GM18868 (cell line): ENCODE results near the gene HCFC1R1.
"Not testable (repeated sequence)": the region's sequence is repeated elsewhere in the genome, so short reads cannot be mapped to it uniquely, and the experiment has no call there.

ENCODE experiments used
- ATAC-seq: cut with Tn5 transposase; IDR thresholded peaks from one replicate; pipeline ENCODE4 v1.9.1; 2021; ENCODE audit warnings: mild to moderate bottlenecking, moderate library complexity; ENCODE audit not compliant: unreplicated experiment

The HCFC1R1 gene

DNA sequence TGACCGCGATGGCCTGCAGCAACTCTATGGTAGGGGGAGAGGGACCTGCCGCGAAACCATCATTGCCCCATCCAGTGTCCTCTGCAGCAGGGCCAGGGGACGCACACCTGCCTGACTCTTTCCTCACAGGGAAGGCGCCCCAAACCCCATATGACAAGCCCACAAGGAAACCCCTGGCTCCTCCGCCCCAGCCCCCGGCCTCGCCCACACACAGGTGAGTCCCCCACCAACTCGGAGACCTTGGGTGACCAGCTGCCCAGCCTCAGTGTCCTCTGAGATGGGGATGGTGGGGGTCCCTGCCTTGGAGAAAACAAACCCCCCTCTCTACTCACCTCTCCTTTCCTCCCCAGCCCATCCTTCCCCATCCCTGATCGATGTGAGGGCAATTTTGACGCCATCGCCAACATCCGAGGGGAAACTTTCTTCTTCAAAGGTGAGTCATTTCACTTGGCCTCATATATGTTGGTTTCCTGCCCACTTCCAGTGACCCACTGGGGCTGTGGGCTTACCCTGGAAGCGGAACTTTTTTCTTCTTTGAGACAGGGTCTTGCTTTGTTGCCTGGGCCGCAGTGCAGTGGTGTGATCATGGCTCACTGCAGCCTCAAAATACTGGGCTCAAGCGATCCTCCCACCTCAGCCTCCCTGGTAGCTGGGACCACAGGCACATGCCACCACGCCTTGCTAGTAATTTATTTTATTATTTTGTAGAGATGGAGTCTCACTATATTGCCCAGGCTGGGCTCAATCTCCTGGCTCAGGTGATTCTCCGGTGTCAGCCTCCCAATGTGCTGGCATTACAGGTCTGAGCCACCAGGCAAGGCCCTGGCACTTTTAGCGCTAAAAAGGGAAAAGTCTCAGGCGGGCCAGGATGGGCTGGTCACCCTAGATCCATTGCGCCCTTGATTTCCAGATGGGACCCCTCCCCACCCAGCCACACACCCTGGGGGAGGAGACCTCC, 33.7 kb upstream of the HCFC1R1 start:
- no peak for ATAC-seq

DNA sequence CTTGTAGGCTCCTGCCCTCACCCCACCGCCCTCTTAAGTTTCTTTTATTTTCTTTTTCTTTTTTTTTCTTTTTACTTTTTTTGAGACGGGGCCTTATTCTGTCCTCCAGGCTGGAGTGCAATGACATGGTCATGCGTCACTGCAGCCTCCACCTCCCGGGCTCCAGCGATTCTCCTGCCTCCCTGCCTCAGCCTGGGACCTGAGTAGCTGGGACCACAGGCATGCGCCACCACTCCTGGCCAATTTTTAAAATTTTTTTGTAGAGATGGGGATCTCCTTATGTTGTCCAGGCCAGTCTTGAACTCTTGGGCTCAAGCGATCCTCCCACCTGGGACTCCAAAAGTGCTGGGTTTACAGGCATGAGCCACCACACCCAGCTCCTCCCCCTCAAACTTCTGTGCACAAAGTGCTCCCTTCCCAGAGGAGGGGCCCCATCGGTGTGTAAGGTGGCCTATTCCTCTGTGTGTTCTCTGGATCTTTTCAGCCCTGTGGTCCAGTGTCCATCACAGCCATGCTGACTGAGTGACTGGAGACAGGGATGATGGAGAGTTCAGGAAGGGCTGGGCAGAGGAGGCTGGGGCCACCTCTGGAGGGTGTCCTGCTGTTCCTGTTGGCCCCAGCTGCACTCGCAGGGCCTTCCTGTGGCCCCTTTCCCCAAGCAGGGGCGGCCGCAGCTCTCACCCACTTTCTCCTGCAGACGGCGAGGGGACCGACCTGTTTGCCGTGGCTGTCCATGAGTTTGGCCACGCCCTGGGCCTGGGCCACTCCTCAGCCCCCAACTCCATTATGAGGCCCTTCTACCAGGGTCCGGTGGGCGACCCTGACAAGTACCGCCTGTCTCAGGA, 32.8 kb upstream of the HCFC1R1 start:
- no peak for ATAC-seq

DNA sequence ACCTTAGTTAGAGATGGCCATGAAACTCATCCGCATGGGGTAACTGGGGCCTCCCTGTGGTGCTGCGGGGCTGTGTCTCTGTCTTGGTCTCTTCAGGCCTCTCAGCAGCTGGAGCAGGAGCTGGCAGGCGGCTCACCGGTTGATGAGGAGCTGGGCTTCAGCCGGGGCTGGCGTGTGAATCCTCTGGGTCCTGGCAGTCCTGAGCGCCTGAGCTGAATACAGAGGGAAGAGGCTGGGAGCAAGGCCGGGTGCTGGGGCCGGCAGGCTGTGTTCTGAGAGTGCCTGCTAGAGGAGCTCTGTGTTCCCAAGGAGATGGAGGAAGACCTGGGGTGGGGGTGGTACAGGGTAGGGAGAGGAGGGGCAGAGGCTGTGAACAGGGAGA, 32.0 kb upstream of the HCFC1R1 start:
- ATAC-seq, result not testable (repeated sequence)

DNA sequence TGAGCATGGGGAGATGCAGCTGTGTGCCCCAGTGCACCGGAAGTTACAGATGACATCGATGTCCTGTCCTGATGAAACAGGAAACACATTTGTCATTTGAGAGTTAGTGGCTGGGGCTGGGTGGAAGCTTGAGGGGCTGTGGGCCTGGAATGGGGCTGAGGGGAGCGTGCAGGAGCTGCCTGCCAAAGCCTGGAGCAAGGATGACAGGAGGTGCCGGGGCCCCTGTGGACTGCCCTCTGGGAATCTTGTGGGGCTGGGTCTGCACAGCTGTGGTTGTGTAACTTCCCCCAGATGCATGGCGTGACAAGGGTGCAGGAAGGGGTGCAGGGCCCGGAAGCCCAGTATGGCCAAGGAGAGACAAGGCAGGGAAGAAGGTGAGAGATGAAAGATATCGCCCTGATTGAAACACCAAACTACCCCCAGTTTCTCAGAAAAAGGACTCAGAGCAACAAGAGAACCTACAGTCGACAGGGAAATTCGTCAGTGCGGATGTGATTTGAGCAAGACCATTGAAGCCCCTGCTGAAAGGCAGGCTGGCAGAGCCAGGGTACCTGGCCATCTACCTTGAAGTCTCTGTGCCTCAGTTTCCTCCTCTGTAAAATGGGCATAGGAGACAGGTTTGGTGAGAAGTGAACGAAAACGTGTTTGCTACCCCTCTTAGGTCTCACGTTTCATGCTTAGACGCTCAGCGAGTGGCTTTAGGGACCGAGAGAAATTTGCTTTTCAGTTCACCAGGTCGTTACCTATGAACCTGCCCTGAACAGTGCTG, 31.4 kb upstream of the HCFC1R1 start:
- no peak for ATAC-seq

GRCh38 chr16:3053330-3053710, 29.6 kb upstream of the HCFC1R1 start:
- not testable (repeated sequence) for ATAC-seq

GRCh38 chr16:3052571-3053329, 29.0 kb upstream of the HCFC1R1 start:
- ATAC-seq, result not testable (repeated sequence)

DNA sequence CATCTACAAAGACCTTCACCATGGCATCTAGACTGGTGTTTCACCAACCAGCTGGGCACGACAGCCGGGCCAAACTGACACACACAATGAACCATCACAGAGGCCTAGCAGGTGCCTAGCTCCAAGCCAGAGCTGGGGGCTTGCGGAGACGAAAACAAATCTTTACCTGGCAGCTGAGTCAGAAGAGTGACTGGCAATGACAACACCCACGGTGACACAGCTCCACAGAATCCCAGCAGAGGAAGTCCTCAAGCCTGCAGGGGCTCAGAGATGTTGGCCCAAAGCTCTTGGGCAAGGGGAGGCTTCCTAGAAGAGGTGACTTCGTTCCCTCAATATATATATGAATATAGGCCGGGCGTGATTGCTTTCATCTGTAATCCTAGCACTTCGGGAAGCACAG, 27.8 kb upstream of the HCFC1R1 start:
- ATAC-seq, result no peak

GRCh38 chr16:3051009-3051408, 27.3 kb upstream of the HCFC1R1 start:
- ATAC-seq, result no peak

GRCh38 chr16:3050487-3050886, 26.7 kb upstream of the HCFC1R1 start:
- ATAC-seq, result no peak

- no peak for ATAC-seq
Observed at GRCh38 chr16:3049921-3050481, 26.3 kb upstream of the HCFC1R1 start.

GRCh38 chr16:3047387-3047720, 23.6 kb upstream of the HCFC1R1 start:
- ATAC-seq, result no peak

- no peak for ATAC-seq
Observed at GRCh38 chr16:3046641-3047386, 23.1 kb upstream of the HCFC1R1 start.

GRCh38 chr16:3045758-3046640, 22.3 kb upstream of the HCFC1R1 start, which contains the start of gene MMP25:
TSS of gene MMP25 (plus strand) at chr16:3046561. CDS start at chr16:3046918, 357 bp downstream.
- no peak for ATAC-seq

GRCh38 chr16:3044708-3045107, 21.0 kb upstream of the HCFC1R1 start:
- no peak for ATAC-seq

GRCh38 chr16:3042376-3042775, 18.6 kb upstream of the HCFC1R1 start:
- ATAC-seq, result no peak

GRCh38 chr16:3038896-3039295, 15.2 kb upstream of the HCFC1R1 start:
- ATAC-seq, result no peak

GRCh38 chr16:3038256-3038655, 14.5 kb upstream of the HCFC1R1 start:
- ATAC-seq, result no peak

- no peak for ATAC-seq
Observed at GRCh38 chr16:3036726-3037315, 13.1 kb upstream of the HCFC1R1 start, which contains the start of gene BICDL2. TSS of gene BICDL2 (minus strand) at chr16:3036944. CDS start at chr16:3035496, 1,448 bp downstream.
